K562 (cell line): ENCODE results near the gene SLC17A9. TPM values are rescaled to one million over a fixed set of nuclear protein-coding genes. Genes with fewer than 3 reads are reported as not detected.

Source experiments
- MGA ChIP-seq: fragments of 450-650 bp; IDR thresholded peaks from 2 replicates; pipeline ENCODE4 v1.6.1; 2016; ENCODE audit warnings: mild to moderate bottlenecking, moderate library complexity
- ZBTB7A ChIP-seq: IDR thresholded peaks from 2 replicates; pipeline ENCODE4 v1.6.1; 2011; ENCODE audit warnings: low read depth, mild to moderate bottlenecking, low read length, moderate library complexity, borderline replicate concordance; ENCODE audit not compliant: control insufficient read depth
- ZNF583 ChIP-seq: fragments of 250-450 bp; sonication (Bioruptor Pico); IDR thresholded peaks from 2 replicates; pipeline ENCODE4 v1.4.0; 2020
- polyA plus RNA-seq, 8 experiments: library from polyadenylated mRNA; depleted of rRNA in 4 of 8; stranded (reverse) in 5 of 8; unstranded in 3 of 8; fragments of >200 nt; fragmentation: Nextera tagmentation in 2 of 8; fragmentation: Illumina TruSeq in 1 of 8; extraction: Ambion mirVana in 2 of 8; extraction: Trizol in 1 of 8; gene quantifications; 2 replicates each; pipeline versions ENCODE4 v1.2.1 to v1.2.3, GENCODE V29; 2011 to 2014; ENCODE audit warnings: inconsistent platforms in 1 of 8, missing spikeins in 1 of 8
- total RNA-seq, 7 experiments: library from RNA; depleted of rRNA in 6 of 7; stranded (reverse); fragments of >200 nt in 6 of 7; fragmentation: Illumina TruSeq in 2 of 7; extraction: Trizol in 2 of 7; gene quantifications; 2 replicates each; pipeline versions ENCODE4 v1.2.1 to v1.2.3, GENCODE V29; 2011 to 2021; ENCODE audit warnings: low replicate concordance in 1 of 7

SLC17A9 gene
- total and polyA plus RNA-seq, 9 of the 15 experiments (the other 6 are each of a cell fraction or from before 2014, with no cell fraction given) = 0.04 to 0.31 TPM; not detected in 7

- TF ChIP-seq MGA (no peak), ZBTB7A (no peak), ZNF583 (CRISPR knock-in tag) (no peak)
Observed at GRCh38 chr20:62967628-62968351, 15.3 kb downstream of the SLC17A9 start (continued).
